COR-L47 (cell line): ENCODE data around the gene EPB41.
"Not testable (repeated sequence)": the region's sequence is repeated elsewhere in the genome, so short reads cannot be mapped to it uniquely, and the experiment has no call there.

Experiments
- DNase-seq: peaks from one replicate; lab custom pipeline; 2025; lab: John Stamatoyannopoulos, UW

The EPB41 gene

DNA sequence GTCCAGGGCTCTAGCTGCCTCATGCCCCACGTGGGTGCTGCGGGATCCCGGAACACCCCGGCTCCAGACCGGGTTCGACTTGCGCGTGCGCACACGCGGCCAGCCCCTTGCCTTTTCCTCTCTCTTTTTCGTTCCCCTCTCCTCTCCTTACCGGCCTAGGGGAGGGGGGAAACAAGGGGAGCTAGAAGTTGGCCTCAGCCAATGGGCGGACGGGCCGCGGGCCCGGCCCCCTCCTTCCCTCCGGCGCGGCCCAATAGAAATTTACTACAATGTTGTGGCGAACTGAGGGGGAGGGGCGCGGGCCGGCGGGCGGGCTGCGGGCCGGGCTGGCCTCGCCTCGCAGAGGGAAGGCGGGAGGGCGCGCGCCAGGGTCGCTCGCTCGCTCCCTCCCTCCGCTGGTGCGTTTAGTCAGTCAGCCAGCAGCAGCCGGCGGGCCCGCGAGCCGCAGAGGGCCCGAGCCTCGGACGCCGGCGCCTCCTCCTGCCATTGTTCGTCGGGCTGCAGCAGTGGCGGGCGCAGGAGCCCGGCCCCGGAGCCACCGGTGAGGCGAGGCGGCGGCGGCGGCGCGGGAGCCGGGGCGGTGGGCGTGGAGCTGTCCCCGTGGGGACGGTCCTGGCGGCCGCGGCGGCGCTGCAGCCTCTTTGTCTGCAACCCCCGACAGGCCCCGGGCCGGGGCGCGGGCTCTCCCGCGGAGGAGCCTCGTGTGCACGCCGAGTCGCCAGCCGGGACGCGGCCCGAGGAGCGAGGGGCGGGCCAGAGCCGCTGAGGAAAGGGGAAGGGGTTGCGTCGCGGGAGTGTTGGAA lies at the start of gene EPB41:
Gene EPB41, plus strand, starts transcription at position 342 of the 803 bp plus-strand sequence. CDS start 72,869 bp downstream, outside the sequence.
- DNase-seq, result peak; percentile 95

DNA sequence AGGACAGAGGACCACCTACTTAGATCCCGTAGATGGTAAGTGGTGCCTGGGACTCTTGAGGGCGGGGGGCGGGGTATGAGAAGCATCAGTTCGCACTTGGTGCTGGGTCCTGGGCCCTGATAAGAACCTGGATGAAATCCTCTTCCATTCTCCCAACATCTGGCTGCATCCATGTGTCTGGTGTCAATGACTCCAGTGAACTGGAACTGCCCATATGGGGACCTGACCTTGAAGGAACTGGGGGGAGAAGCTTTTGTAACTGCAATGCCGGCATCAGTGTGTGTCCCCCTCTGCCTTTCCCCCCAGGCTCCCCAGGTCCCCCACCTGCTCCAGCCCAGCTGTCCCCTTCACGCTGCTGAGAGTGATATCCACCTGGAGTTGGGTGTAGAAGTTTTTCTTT lies 49.7 kb upstream of the EPB41 start:
- DNase-seq, result no peak

DNA sequence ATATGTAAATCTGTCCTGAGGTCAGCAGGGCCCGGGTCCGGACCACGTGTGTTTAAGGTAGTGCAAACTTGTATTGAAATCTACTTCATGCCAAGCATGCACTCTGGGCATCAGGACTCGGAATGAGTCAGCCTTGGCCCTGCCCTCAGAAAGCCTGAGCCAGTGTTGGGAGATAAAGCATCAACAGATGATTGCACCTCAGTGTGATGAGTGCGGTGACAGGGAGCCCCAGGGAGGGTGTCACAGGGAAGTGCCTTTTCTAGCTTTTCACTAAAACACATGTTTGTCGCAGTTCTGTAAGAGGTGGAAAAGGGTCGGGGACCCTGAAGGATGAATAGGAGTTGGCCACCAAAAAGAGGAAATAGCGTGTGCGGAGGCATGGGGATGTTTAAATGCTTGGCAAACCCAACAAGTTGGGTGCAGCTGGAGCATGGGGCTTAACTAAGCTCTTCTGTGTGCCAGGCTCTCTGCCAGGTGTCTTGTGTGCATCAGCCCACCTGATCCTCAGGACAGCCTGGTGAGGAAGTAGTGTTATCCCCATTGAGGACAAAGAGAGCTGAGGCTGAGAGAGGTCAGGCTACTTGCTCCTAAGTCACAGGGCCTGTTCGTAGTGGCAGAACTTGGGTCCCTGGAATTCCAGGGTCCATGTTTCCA lies 48.2 kb upstream of the EPB41 start:
- no peak for DNase-seq

DNA sequence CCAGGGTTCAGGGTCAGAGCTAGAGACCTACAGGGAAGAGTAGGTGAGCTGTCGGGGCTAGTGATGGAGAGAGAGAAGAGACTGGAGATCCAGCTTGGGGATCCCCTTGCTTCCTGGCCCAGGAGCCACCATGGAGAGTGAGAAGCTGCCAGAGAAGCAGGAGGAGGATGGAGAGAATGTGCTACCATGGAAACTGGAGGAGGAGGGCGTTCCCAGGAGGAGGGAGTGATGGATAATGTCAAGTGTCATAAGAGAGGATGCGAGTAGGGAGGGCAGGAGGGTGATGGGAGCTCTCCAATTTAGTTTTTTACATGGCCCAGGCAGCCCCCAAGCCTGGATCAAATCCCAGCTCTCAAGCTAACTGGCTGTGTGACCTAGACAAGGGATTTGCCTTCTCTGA lies 46.5 kb upstream of the EPB41 start:
- no peak for DNase-seq

DNA sequence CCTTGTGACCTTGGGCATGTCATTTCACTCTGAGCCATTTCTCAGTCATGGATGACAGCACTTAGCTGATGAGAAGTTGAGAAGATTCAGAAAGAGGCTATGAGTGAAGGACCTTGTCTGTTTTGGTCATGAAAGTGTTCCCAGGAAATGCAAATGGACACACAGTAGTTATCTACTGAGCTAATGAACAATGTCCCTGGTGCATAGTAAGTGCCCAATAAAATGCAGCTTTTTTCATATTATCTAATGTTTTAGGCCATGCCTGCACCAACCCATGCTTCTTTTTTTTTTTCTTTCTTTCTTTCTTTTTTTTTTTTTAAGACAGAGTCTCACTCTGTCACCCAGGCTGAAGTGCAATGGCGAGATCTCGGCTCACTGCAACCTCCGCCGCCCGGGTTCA lies 44.4 kb upstream of the EPB41 start:
- DNase-seq, result no peak

DNA sequence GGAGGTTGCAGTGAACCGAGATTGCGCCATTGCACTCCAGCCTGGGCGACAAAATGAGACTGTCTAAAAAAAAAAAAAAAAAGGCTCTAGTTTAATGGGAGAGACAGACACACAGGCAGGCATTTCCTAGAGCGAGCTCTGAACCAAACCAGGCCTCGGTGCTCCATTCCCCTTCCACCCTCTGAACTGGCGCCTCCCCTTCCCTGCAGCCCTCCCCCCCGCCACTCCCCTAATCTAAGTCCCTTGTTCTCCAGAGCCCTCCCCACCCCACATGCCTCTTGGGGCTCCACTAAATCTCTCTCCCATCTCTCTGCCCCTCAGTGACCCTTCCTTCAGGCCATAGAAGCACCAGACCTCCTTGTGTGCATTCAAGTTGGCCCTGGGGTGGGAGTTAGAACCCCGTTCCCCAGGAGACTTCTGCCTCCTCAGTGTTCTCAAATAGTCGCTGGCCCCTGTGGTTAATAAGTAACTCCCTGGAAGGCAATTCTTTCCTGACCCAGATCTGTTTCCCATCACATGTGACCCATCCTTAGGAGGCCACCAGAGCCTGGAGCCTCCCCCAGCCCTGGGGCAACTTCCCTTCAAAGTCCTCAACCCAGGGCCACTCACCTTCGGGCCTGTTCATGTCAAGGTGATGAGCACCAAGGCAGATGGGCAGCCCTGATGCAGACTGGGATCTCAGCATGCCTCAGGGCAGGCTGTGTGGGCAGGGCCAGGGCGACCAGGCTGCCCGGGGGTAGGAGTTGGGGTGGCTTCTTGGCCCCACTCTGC lies 42.6 kb upstream of the EPB41 start:
- DNase-seq, result no peak

DNA sequence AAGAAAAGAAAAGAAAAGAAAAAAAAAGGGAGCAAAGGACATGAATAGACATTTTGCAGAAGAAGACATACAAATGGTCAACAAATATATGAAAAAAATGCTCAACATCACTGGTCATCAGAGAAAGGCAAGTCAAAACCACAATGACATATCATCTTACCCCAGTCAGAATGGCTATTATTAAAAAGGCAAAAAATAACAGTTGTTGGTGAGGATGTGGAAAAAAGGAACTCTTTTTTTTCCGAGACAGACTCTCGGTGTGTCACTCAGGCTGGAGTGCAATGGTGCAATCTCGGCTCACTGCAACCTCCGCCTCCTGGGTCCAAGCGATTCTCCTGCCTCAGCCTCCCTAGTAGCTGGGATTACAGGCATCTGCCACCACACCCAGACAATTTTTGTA lies 39.2 kb upstream of the EPB41 start:
- DNase-seq, result not testable (repeated sequence)

DNA sequence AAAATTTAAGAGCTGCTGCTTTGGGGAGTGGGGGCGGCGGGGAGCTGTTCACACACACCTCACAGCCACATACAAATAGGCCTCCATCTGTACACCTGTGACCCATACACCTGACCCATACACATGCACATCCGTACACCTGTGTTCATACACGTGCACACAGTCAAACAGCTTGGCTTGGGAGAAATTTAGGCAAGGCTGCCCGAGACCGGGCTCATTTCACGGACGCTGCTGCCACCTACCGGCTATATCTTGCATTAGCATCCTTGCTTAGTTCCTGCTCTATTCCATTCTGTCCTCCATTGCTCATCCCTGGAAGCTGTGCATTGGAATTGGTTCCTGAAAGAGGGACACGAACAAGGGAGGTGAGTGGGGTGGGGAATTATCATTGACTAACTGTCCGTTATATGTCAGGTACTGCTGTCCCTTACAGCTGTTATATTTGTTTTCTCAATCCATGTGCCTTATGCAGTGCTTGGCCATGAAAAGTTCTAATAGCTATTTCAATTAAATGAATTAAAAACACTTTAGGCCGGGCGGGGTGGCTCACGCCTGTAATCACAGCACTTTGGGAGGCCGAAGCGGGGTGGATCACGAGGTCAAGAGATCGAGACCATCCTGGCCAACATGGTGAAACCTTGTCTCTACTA lies 37.1 kb upstream of the EPB41 start:
- peak; percentile 64 for DNase-seq

DNA sequence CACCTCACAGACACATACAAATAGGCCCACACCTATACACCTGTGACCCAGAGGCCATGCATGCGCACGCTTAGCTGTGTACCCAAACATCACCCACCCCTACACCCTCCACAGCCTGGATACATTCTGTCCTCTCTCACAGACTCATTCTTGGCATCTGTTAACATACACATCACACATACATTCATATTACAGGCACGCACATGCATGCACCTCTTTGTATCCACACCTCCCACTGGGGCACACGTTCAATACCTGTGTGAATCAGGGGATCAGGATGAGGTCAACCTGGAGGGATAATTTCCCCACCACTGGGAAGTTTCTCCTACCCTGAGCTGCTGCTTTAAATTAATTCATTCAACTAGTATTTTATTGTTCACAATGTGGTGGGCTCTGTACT lies 35.6 kb upstream of the EPB41 start:
- DNase-seq, result no peak

DNA sequence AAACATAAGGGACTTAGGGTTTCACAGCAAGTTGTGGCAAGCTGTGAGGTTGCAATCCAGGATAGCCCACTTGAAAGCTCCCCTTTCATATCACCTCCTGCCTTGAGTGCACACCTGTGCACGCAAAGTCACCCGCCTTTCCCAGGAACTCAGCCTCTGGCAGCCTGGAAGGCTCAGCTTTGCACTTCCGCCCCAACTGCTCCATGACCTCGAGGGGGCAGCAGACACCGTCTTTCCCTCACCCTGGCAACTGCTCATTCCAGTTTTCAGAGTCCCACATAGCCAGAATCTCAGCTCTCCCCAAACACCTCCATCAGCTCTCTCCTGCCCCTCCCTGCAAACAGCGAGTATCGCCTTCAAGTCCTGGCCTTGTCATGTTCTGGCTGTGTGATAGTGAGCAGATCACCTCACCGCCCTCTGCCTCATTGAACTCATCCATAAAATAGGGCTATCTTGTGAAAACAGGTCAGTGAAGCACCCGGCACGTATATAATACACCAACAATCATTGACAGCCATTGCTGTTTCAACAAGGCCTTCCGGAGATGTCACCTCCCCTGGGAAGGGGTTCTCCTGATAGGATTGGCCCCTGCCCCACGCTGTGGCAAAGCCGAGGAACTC lies 32.2 kb upstream of the EPB41 start:
- peak; percentile 92 for DNase-seq

DNA sequence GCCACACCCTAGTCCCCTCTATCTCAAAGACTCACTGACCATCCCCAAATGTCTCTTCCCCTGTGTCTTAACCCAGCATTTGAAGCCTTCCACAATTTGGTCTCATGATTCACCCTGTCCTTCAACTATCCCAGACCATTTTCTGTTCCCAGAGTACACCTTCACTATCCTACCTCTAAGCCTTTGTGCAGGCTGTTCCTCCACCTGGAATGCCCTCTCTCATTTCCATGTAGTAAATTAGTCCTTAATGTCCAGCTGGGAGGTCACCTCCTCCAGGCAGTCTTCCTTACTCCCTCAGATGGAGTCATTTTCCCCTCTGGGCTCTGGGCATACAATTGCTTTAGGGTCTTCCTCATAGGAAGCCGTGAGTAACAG lies 31.1 kb upstream of the EPB41 start:
- DNase-seq, result no peak

DNA sequence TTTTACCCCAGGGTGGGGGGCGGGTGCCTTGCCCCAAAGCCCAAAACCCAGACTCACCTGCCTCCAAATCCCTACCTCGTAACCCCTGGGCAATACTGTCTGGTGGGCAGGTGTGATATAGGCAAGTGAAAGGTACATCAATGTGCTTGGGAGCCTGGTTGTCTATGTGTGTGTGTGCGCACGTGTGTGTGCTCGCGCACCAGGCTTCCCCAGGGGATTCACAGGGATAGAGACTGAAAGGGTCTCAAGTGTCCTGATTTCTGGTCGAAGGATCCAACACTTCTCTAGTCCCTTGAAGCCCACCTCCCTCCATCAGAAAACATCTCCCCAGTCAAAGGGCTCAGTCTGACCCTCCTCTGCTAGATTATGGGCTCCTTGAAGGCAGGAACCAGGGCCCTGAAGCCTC lies 28.9 kb upstream of the EPB41 start:
- no peak for DNase-seq

DNA sequence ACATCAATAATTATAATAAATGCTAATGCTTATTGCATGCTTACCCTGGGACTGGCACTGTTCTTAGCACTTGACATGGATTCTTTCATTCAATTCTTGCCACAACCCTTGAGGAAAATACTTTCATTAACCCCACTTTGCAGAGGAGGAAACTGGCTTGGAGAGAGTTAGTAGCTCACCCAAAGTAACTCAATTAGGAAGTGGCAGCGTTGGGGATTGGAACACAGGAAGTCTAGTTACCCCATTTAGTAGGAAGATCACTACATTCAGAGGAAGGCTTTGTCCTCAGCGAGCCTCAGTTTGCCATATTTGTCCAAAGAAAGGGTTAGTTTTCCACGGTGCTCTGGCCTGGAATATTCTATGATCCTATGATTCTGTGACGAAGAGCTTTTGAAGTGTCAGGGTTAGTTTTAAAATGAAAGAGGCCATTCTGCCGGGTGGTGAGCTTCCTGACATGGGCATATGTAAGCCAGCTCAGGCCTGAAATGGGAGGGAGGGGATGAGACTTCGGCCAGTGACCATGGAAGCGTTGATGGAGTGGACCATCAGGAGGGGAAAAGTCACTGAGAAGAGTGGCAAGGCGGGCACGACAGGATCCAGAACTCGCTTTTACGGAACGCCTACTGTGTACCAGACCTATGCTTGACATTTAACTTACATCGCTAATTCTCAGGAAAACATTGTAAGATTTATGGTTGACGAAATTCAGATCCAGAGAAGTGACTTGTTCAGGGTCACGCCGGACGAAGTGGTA lies 28.2 kb upstream of the EPB41 start:
- no peak for DNase-seq

DNA sequence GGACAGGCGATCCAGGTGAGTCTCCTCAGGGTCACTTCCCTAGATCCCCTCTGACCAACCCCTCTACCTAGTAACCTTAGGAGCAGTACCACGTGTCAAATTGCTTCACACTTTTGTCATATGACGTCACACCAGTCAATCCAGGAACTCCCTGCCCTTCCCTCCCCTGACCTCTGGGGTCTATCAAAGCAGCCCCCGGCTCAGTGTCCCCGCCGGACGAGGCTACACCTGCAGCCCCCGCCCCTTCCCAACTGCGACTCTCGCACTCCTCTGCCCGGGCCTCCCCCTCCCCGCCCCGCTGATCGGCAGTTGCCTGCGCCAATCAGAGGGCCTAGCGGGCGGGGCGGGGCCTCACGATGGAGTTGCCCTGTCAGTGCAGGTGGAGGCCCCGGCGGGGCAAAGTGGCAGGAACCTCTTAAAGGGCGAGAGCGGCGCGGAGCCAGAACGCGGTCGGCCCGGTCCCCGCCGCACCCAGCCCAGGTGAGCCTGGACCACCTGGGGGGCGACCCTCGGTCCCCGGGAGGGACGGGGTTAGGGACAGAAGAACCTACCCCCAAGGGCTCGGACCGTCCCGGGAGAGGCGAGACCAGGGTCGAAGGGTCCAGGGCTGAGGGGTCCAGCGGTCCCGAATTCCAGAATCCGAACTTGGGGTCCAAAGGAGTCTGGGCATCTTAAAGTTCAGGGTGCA lies 27.5 kb upstream of the EPB41 start:
- DNase-seq, result peak; percentile 72

DNA sequence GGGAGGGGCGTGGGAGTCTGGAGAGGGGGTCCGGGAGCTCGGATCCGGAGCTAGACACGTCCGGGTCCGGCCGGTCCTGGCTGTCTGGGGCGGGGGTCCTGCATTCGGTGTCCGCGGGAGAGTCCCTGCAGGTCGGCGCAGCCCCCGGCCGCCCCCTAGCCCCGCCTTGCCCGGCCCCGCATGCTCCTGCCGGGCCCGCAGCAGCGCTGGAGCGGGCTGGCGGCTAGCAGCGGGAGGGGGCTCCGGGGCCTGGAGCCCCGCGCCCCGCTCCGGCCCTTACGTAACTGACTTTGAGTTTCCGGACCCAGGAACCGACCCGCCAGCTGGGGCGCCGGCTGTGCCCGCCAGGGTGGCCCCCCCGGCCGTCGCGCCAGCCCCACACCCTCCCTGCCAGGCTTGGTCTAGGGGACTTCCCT lies 26.9 kb upstream of the EPB41 start:
- DNase-seq, result no peak

DNA sequence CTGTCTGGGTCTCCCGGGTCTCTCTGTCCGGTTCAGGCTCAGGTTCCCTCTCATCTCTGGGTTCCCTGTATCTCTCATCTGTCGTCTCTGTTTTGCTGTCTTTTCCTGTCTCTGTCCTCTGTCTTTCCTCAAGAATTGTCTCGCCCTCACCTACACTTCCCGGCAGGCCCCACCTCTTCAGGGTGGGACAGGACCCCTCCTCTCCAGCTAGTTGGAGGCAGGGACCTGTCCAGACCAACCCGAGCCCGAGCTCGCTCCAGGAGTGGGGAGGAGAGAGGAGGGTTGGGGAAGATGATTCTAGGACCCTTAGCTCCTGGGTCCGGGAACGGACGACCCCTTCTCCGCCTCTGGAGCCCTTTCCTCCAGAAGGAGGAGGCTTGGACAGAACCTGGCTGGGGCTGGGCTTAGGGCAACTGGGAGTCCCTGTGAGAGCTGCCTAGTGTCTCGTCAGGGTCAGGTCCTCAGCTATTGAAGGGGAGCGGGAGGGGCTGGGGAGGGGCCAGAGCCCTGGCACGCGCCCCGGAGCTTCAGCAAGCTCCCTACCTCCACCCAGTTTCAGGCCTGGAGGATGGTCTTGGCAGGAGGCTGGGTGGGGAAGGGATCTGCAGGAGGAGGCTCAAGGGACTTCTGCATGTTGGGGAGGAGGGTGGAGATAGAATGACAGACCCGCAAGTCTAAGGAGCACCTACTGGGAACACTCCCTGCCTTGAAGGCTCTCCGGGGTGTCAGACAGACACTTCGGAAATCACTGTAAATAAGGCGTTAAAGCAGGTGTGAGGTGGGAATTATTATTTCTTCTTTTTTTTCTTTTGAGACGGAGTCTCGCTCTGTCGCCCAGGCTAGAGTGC lies 26.3 kb upstream of the EPB41 start:
- DNase-seq, result no peak

DNA sequence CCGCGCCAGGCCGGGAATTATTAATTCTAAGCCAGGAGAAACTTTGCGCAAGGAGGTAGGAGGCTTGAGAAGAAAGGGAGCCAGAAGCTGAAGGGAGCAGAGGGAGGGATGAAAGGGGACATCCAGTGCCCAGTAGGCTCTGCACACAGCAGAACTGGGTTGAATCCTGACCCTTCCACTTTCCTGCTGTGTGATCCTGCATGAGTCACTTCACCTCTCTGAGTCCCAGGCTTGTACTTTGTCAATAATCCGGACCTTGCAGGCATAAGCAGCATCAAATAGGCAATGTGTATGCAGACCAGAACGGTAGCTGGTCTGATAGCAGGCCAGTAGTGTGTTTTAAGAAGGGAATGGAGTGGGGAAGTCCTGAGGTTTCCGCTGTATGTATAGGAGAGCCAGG lies 25.5 kb upstream of the EPB41 start:
- no peak for DNase-seq

DNA sequence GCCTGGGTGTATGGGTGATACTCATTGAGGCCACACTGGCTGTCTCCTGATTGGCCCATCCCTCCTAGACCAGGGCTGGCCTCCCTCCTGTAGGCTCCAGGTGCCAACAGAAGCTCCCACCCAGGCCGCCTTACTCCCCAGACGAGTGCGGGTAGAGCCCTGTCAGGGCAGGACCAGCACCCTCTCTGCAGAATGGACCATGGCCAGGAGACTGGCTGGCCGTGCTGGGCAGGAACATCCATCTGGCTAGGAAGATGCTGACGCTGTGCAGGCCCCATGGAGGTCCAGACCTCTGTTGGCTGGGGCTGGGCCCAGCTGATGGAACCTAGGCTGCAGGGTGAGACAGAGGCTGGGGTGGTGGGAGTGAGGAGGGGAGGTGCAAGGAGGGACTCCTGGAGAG lies 25.0 kb upstream of the EPB41 start:
- no peak for DNase-seq

DNA sequence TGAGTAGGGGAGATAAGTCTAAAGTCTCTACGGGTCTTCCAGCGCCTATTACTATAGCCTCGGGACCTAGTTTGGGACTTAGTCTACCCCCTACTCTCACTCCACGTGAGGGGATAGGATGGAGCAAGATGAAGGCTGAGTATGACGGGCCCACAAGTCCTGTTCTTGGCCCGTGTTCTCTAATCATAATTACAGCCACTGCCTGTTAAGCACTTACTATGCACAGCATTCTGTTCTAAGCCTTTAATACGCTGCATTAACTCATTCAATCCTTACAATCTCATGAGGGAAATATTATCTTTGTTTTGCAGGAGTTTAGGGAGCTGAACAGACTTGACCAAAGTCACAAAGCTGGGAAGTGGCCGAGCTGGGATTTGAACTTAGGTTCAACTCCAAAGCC lies 23.9 kb upstream of the EPB41 start:
- no peak for DNase-seq

DNA sequence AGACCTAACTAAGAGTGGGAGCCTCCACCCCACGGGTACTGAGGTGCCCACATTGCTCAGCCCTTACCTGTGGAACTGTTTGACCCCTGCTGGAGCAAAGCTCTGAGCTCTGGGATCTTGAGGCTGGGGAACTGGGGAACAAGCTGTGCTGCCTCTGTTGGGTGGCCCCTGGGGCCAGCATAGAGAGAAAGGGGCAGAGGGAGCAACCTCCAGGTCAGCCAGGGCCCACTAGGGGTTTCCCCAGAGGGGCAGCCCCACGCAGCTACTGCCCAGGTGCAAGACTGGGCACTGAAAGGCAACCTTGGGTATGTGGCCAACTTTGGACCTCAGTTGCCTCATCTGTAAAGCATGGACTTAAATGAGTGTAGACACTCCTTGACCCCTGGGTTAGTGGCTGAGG lies 23.5 kb upstream of the EPB41 start:
- DNase-seq, result no peak
